HTERT RPE-1 (cell line): ENCODE results near the gene SPNS1.

ENCODE experiments used
- in situ Hi-C: fragments of 300-500 bp; cut with MboI; formaldehyde crosslinking; loops from 4 replicates; pipeline ENCODE4 v1.14.3; 2020; ENCODE audit warnings: low sequenced_read_pairs

SPNS1 gene

DNA sequence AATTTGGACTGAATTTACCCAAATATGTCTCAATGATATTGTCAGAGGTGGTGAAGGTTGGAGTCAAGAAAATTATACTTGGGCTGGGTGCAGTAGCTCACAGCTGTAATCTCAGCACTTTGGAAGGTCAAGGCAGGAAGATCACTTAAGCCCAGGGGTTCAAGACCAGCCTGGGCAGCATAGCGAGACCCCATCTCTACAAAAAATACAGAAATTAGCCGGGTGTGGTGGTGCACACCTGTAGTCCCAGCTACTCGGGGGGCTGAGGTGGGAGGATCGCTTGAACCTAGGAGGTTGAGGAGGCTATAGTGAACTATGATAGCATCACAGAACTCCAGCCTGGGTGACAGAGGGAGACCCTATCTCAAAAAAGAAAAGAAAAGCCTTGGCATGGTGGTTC, 51.2 kb downstream of the SPNS1 start:
- in situ Hi-C loops = no loop called here

DNA sequence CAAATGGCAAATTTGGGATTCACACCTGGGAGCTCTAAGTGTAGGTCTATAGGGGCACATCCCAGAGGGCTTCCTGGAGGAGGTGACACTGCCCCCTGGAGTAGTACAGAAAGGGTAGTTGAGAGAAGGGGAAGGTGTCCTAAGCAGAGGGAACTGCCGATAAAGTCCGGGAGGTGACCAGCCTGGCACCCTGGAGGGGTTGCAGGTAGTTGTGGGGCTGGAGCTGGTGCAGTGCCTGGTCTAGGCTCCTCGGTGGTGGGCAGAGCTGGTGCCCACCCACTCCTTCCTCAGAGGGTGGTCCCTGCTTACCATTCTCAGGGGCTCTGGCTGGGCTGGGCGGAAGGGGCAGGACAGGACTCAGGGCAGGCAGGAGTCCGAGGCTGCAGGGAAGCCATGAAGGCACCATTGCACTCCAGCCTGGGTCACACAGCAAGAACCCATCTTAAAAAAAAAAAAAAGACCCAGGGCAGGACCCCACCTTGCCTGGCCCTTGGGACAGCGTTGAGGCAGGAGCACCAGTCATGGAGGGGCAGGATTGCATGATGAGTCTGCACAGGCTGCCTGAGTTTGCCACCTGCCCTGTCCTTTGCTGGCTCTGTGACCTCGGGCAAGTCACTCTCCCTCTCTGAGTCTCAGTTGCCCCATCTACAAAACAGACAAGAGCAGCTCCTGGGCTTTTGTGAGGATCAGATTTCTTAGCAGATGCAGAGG, 54.0 kb downstream of the SPNS1 start:
- in situ Hi-C loops = no loop called here

DNA sequence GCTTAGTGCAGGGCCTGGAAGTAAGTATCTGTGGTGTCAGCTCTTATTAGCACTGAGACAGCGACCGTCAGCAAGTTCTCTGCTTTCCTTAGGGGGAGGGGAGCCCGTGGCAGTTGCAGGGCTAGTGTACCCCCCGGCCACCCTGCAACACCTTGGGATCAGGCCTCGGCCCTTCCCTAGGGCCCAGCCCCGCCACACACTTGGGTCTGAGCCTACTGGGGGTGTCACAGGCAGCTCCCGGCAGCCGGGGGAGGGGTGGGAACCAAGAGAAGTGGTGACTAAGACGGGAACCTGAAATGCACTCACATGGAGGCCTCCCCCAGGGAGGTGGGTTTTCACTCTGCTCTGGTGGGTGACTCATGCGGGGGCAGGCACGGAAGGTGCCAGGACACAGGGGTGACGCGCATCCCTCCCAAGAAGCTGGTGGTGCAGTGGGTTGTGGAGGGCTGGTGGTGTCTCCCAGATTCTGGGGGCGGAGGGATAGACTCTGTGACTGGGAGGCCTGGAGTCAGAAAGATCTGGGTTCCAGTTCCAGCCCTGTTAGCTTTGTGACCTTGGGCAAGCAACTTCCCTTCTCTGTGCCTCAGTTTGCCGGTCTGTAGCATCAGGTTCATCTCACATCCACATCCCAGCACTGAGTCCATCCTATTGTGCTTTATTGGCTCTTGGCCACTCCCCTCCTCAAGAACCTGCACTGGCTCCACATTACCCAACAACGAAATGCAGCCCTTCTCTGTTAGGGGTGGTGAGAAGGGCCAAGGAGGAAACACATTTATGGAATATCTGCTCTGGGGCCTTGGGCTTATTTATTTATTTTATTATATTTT, 54.8 kb downstream of the SPNS1 start:
- in situ Hi-C loops = no loop called here

DNA sequence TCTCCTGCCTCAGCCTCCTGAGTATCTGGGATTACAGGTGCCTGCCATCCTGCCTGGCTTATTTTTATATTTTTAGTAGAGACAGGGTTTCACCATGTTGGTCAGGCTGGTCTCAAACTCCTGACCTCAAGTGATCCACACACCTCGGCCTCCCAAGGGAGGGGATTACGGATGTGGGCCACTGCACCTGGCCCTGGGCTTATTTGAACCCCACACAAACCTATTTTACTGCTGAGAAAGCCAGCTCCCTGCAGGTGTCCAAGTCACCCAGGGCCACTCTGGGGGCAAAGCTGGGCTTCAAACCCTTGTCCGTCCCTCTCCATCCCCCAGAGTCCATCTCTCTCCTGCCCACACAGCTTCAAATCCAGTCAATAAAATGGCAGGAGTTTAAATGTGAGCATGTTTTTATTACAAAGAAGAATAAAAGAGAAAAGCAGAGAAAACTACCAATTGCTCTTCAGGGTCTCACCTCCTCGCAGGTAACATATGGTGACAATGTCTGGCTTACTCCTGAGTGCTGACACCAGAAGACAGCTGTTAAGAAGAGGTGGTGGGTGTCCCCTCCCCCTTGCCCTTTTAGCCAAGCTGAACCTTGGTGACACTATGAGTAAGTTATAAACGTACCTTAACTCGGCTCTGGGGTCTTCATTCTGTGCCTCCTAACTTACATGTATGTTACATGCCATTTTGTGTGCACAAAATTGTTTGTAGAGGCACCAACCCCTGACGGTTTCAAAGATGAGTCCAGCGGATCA, 55.7 kb downstream of the SPNS1 start:
- in situ Hi-C loops = no loop called here
